Kidney glomerular epithelial cell (primary cell): ENCODE measurements around the gene P2RX1.
"Not testable (repeated sequence)": the region's sequence is repeated elsewhere in the genome, so short reads cannot be mapped to it uniquely, and the experiment has no call there.

Experiments
- DNase-seq: peaks from one replicate; lab custom pipeline; 2025; lab: John Stamatoyannopoulos, UW

P2RX1 gene

GRCh38 chr17:3857261-3858105, 58.8 kb downstream of the P2RX1 start:
- DNase-seq = no peak

DNA sequence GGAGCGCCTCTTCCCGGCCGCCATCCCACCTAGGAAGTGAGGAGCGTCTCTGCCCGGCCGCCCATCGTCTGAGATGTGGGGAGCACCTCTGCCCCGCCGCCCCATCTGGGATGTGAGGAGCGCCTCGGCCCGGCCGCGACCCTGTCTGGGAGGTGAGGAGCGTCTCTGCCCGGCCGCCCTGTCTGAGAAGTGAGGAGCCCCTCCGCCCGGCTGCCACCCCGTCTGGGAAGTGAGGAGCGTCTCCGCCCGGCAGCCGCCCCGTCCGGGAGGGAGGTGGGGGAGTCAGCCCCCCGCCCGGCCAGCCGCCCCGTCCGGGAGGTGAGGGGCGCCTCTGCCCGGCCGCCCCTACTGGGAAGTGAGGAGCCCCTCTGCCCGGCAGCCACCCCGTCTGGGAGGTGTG, 62.1 kb downstream of the P2RX1 start:
- DNase-seq = not testable (repeated sequence)

- DNase-seq = no peak
These were observed 63.7 kb downstream of the P2RX1 start for GRCh38 chr17:3852561-3852960.

- DNase-seq = no peak
These were observed 64.7 kb downstream of the P2RX1 start for GRCh38 chr17:3851461-3852100.

DNA sequence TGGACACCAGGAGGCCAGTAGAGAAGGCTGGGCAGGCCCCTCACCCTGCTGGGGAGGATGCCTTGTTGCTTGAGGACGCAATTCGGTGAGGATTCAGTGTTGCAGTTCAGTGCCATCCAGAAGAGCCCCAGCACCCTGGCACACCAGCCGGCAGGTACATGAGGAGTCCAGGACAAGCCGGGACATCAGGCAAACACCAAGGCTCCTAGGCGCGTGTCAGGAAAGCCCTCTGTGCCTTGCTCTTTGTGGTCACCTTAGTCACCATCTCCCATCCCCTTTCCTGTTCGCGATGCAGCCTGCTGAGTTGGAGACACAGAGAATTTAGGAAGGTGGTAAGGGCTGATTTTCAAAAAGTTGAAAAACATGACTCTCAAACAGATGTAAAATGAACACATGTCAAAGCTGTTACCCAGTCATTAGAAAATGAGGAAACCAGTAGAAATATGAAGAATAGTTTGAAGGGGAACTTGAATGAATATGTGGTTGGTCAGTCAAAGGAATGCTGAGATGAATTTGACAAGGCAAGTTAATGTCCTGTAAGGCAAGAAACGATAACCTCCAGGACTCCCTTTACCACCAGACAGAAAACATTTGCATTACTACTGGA, 67.9 kb downstream of the P2RX1 start:
- no peak for DNase-seq

- no peak for DNase-seq
These were observed 69.0 kb downstream of the P2RX1 start for GRCh38 chr17:3847165-3847670.
